GM12872 (cell line): ENCODE data around the gene ASAH2.

Experiments used
- CTCF ChIP-seq: IDR thresholded peaks from 3 replicates; pipeline ENCODE4 v1.5.1; 2011; ENCODE audit warnings: low read depth, mild to moderate bottlenecking, low read length, moderate library complexity; ENCODE audit not compliant: insufficient read depth

The ASAH2 gene

GRCh38 chr10:50248062-50248461 lies 3.3 kb downstream of the ASAH2 start:
- TF ChIP-seq CTCF: no peak

GRCh38 chr10:50244201-50244600 lies 7.1 kb downstream of the ASAH2 start:
- no peak for TF ChIP-seq CTCF

- no peak for TF ChIP-seq CTCF
These were observed 8.5 kb downstream of the ASAH2 start for GRCh38 chr10:50242777-50243176.

GRCh38 chr10:50234486-50234885 lies 16.8 kb downstream of the ASAH2 start:
- no peak for TF ChIP-seq CTCF

- no peak for TF ChIP-seq CTCF
These were observed 19.1 kb downstream of the ASAH2 start for GRCh38 chr10:50232261-50232639.

- no peak for TF ChIP-seq CTCF
These were observed 19.6 kb downstream of the ASAH2 start for GRCh38 chr10:50231515-50232260.

GRCh38 chr10:50229460-50229859 lies 21.9 kb downstream of the ASAH2 start:
- no peak for TF ChIP-seq CTCF
